GM12878 (cell line): ENCODE results near the gene SLC38A4. TPM values are rescaled to one million over a fixed set of nuclear protein-coding genes. Genes with fewer than 3 reads are reported as not detected.

Source experiments
- ATAC-seq: fragments of 200-7000 bp; cut with Tn5 transposase; 3 replicates; pipeline ENCODE4 v1.9.1; 2020; ENCODE audit warnings: mild to moderate bottlenecking, moderate library complexity
- BruUV-seq: library from RNA; stranded (reverse); fragments of 400-500 nt; replicated peaks from 2 replicates; lab custom pipeline; 2021; lab: Mats Ljungman, UMichigan
- CTCF ChIA-PET: fragments of 300-600 bp; sonication (Branson Sonifier 250); formaldehyde crosslinking; extraction: SDS; loops from one replicate; lab custom pipeline; 2021; ENCODE audit warnings: inconsistent platforms; lab: Yijun Ruan, JAX
- POLR2A ChIA-PET: fragments of 350-600 bp; formaldehyde crosslinking; extraction: SDS; loops from one replicate; lab custom pipeline; 2021; ENCODE audit warnings: inconsistent platforms; lab: Charles Lee
- RAD21 ChIA-PET: fragments of 300-600 bp; sonication (Branson Sonifier 250); formaldehyde crosslinking; loops from one replicate; lab custom pipeline; 2023; ENCODE audit warnings: antibody characterized with exemption; ENCODE audit not compliant: unreplicated experiment; lab: Charles Lee
- SMC1A ChIA-PET: fragments of 300-600 bp; sonication (Branson Sonifier 250); formaldehyde crosslinking; loops from one replicate; lab custom pipeline; 2023; ENCODE audit not compliant: unreplicated experiment, uncharacterized antibody; lab: Charles Lee
- DNase-seq: peaks from one replicate; pipeline ENCODE4 v3.0.0-alpha.2; 2011; ENCODE audit warnings: low read depth, low spot score
- FAIRE-seq: peaks from 3 replicates; lab custom pipeline; 2011; peaks lifted over from hg19 to GRCh38; lab: Jason Lieb, UNC
- H2AFZ ChIP-seq: 2 replicates; pipeline ENCODE4 v1.6.0; 2011; ENCODE audit warnings: low read depth, low read length, control low read depth; ENCODE audit not compliant: control insufficient read depth
- H3K27ac ChIP-seq: 2 replicates; pipeline ENCODE4 v1.5.1; 2011; ENCODE audit warnings: control low read depth; ENCODE audit not compliant: control insufficient read depth, insufficient read depth
- H3K27me3 ChIP-seq, 2 experiments: replicated peaks in 1 of 2; 2 replicates each; pipeline versions ENCODE4 v1.6.0 to v1.6.1; 2011; ENCODE audit warnings: low read length in 1 of 2; ENCODE audit not compliant: control insufficient read depth in 2 of 2, insufficient read depth in 2 of 2
- H3K36me3 ChIP-seq, 2 experiments: 2 replicates each; pipeline ENCODE4 v1.5.1; 2011; ENCODE audit warnings: low read length in 1 of 2; ENCODE audit not compliant: control insufficient read depth in 2 of 2, insufficient read depth in 2 of 2
- H3K4me1 ChIP-seq: 2 replicates; pipeline ENCODE4 v1.6.1; 2011; ENCODE audit warnings: mild to moderate bottlenecking, low read length, moderate library complexity, mixed read lengths; ENCODE audit not compliant: control insufficient read depth, insufficient read depth
- H3K4me2 ChIP-seq: 2 replicates; pipeline ENCODE4 v1.6.0; 2011; ENCODE audit warnings: control low read depth; ENCODE audit not compliant: control insufficient read depth, insufficient read depth
- H3K4me3 ChIP-seq: fragments of 200-600 bp; sonication (generic); 2 replicates; pipeline ENCODE4 v1.5.1; 2016
- H3K79me2 ChIP-seq: 2 replicates; pipeline ENCODE4 v1.6.0; 2011; ENCODE audit warnings: low read length; ENCODE audit not compliant: control insufficient read depth, insufficient read depth
- H3K9ac ChIP-seq: 2 replicates; pipeline ENCODE4 v1.8.0; 2011; ENCODE audit warnings: low read length, control low read depth, mixed read lengths; ENCODE audit not compliant: control insufficient read depth, insufficient read depth
- H3K9me3 ChIP-seq: replicated peaks from 3 replicates; pipeline ENCODE4 v1.5.1; 2011; ENCODE audit warnings: mild to moderate bottlenecking, low read length; ENCODE audit not compliant: control insufficient read depth, insufficient read depth
- H4K20me1 ChIP-seq: 2 replicates; pipeline ENCODE4 v1.6.0; 2011; ENCODE audit not compliant: control insufficient read depth, insufficient read depth
- ATF7 ChIP-seq: fragments of 450-650 bp; IDR thresholded peaks from 2 replicates; pipeline ENCODE4 v1.6.1; 2016; ENCODE audit warnings: low read depth, mild to moderate bottlenecking
- BCLAF1 ChIP-seq: fragments of 450-650 bp; IDR thresholded peaks from 2 replicates; pipeline ENCODE4 v1.6.1; 2017; ENCODE audit warnings: antibody characterized with exemption, mild to moderate bottlenecking, moderate library complexity
- E2F4 ChIP-seq: IDR thresholded peaks from 2 replicates; pipeline ENCODE4 v1.6.1; 2012; ENCODE audit warnings: low read depth, low read length, improper control_type of control experiment
- ESRRA ChIP-seq: IDR thresholded peaks from 2 replicates; pipeline ENCODE4 v1.6.1; 2012; ENCODE audit warnings: mild to moderate bottlenecking, low read length, improper control_type of control experiment
- LARP7 ChIP-seq: fragments of 450-650 bp; IDR thresholded peaks from 2 replicates; pipeline ENCODE4 v1.6.1; 2017; ENCODE audit warnings: mild to moderate bottlenecking
- MLLT1 ChIP-seq: fragments of 450-650 bp; IDR thresholded peaks from 2 replicates; pipeline ENCODE4 v1.6.1; 2016; ENCODE audit warnings: mild to moderate bottlenecking
- NFIC ChIP-seq: IDR thresholded peaks from 2 replicates; pipeline ENCODE4 v1.6.1; 2012; ENCODE audit warnings: low read depth, mild to moderate bottlenecking, inconsistent platforms, low read length, moderate library complexity
- POLR2A ChIP-seq: IDR thresholded peaks from 2 replicates; pipeline ENCODE4 v1.6.1; 2011; ENCODE audit warnings: low read depth, mild to moderate bottlenecking, low read length
- RAD51 ChIP-seq: fragments of 450-650 bp; IDR thresholded peaks from 2 replicates; pipeline ENCODE4 v1.6.1; 2016; ENCODE audit warnings: moderate library complexity, mild to moderate bottlenecking, inconsistent platforms
- RCOR1 ChIP-seq: conservative IDR thresholded peaks from 2 replicates; pipeline ENCODE4 v1.6.1; 2012; ENCODE audit warnings: low read depth, low read length, improper control_type of control experiment
- SUZ12 ChIP-seq: fragments of 200-600 bp; sonication (generic); IDR thresholded peaks from one replicate; pipeline ENCODE4 v1.6.1; 2018; ENCODE audit warnings: antibody characterized with exemption, mild to moderate bottlenecking; ENCODE audit not compliant: unreplicated experiment
- ZNF592 ChIP-seq: fragments of 450-650 bp; IDR thresholded peaks from 2 replicates; pipeline ENCODE4 v1.6.1; 2017; ENCODE audit warnings: mild to moderate bottlenecking, moderate library complexity
- WGBS: methylation state at CpG from one replicate; pipeline ENCODE4 v1.1.6; 2016; ENCODE audit warnings: low lambda C conversion rate; ENCODE audit not compliant: insufficient replicate concordance, insufficient coverage; ENCODE audit errors: missing lambda C conversion rate; 5-methylcytosine and 5-hydroxymethylcytosine counted together
- in situ Hi-C: fragments of 300-500 bp; cut with MboI; formaldehyde crosslinking; loops from 9 replicates; pipeline ENCODE4 v1.14.3; 2018; ENCODE audit warnings: mixed read lengths
- intact Hi-C: fragments of 100-400 bp; cut with micrococcal nuclease; formaldehyde crosslinking; loops from one replicate; pipeline ENCODE4 v1.14.2; 2022; ENCODE audit not compliant: unreplicated experiment
- polyA plus RNA-seq, 11 experiments: library from polyadenylated mRNA; depleted of rRNA in 4 of 11; unstranded in 6 of 11; stranded (reverse) in 5 of 11; fragments of >200 nt; fragmentation: Nextera tagmentation in 4 of 11; fragmentation: Illumina TruSeq in 1 of 11; extraction: Ambion mirVana in 4 of 11; extraction: Trizol in 1 of 11; gene quantifications; 1 replicate in 1 of 11; 2 replicates in 10 of 11; pipeline versions ENCODE4 v1.2.1 to v1.2.3, GENCODE V29; 2011 to 2016; ENCODE audit warnings: inconsistent platforms in 2 of 11, missing spikeins in 2 of 11, low read depth in 1 of 11
- total RNA-seq, 4 experiments: library from RNA; depleted of rRNA in 3 of 4; stranded (reverse); fragments of >200 nt in 3 of 4; fragmentation: Illumina TruSeq in 1 of 4; extraction: Trizol in 1 of 4; gene quantifications; 2 replicates each; pipeline versions ENCODE4 v1.2.1 to v1.2.3, GENCODE V29; 2013 to 2021
- TF ChIP-seq, protein P1 (sequence below): fragments of 450-650 bp; IDR thresholded peaks from 2 replicates; pipeline ENCODE4 v1.6.1; 2017; ENCODE audit warnings: borderline replicate concordance

Gene SLC38A4
- total and polyA plus RNA-seq, 10 of the 15 experiments (the other 5 are each of a cell fraction or from before 2014, with no cell fraction given) = 0.04 to 0.52 (median 0.13) TPM; not detected in 2

GRCh38 chr12:46818642-46819041, 7.2 kb downstream of the SLC38A4 start (continued):
- TF ChIP-seq ZNF592 = no peak
- no peak for TF ChIP-seq LARP7
- TF ChIP-seq SUZ12 = no peak
- TF ChIP-seq, protein P1, sequence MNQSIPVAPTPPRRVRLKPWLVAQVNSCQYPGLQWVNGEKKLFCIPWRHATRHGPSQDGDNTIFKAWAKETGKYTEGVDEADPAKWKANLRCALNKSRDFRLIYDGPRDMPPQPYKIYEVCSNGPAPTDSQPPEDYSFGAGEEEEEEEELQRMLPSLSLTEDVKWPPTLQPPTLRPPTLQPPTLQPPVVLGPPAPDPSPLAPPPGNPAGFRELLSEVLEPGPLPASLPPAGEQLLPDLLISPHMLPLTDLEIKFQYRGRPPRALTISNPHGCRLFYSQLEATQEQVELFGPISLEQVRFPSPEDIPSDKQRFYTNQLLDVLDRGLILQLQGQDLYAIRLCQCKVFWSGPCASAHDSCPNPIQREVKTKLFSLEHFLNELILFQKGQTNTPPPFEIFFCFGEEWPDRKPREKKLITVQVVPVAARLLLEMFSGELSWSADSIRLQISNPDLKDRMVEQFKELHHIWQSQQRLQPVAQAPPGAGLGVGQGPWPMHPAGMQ = no peak
- no peak for TF ChIP-seq ESRRA

GRCh38 chr12:46815809-46816208, 10.0 kb downstream of the SLC38A4 start:
- WGBS = 29% methylated on average over 2 of the region's 2 CpGs
- DNase-seq (no peak), ATAC-seq (no peak), FAIRE-seq (no peak)
- H3K79me2 ChIP-seq = no peaks in the 10 kb centered on the region
- H3K27ac ChIP-seq = no peak overlapping the region
- H3K4me3 ChIP-seq = no peak overlapping the region
- SMC1A ChIA-PET = no interaction called here
- BruUV-seq = no TSS peak
- CTCF ChIA-PET = no interaction called here
- POLR2A ChIA-PET = no interaction called here
- RAD21 ChIA-PET = no interaction called here
- no peaks in the 10 kb centered on the region; a peak in 1 of 4 replicates for H3K27me3 ChIP-seq
- in situ Hi-C loops (no loop called here), intact Hi-C loops (no loop called here)
- H4K20me1 ChIP-seq = no peaks in the 10 kb centered on the region
- no peak overlapping the region for H2AFZ ChIP-seq
- H3K9me3 ChIP-seq = no peaks in the 10 kb centered on the region
- H3K4me2 ChIP-seq = no peak overlapping the region
- H3K36me3 ChIP-seq = no peaks in the 10 kb centered on the region
- H3K9ac ChIP-seq = no peak overlapping the region
- no peaks in the 10 kb centered on the region for H3K4me1 ChIP-seq
- TF ChIP-seq E2F4 (no peak), MLLT1 (no peak), NFIC (no peak), ATF7 (no peak), ESRRA (no peak), BCLAF1 (no peak), RCOR1 (no peak), POLR2A (no peak), RAD51 (no peak)
